NCI-H2029 (cell line): ENCODE results near the gene C2CD3.
"Not testable (repeated sequence)": the region's sequence is repeated elsewhere in the genome, so short reads cannot be mapped to it uniquely, and the experiment has no call there.

Source experiments
- DNase-seq: peaks from one replicate; lab custom pipeline; 2025; lab: John Stamatoyannopoulos, UW

The C2CD3 gene

GRCh38 chr11:74120260-74121035, 50.4 kb downstream of the C2CD3 start:
- DNase-seq, result not testable (repeated sequence)

GRCh38 chr11:74116719-74117118, 54.1 kb downstream of the C2CD3 start:
- DNase-seq, result no peak

- no peak for DNase-seq
Observed at GRCh38 chr11:74112877-74113276, 57.9 kb downstream of the C2CD3 start.

GRCh38 chr11:74106124-74106523, 64.7 kb downstream of the C2CD3 start:
- DNase-seq, result no peak

GRCh38 chr11:74102321-74102720, 68.5 kb downstream of the C2CD3 start:
- no peak for DNase-seq

- peak; percentile 27 for DNase-seq
Observed at GRCh38 chr11:74100735-74101134, 70.1 kb downstream of the C2CD3 start.

- DNase-seq, result no peak
Observed at GRCh38 chr11:74100231-74100630, 70.6 kb downstream of the C2CD3 start.

- no peak for DNase-seq
Observed at GRCh38 chr11:74097686-74098237, 73.0 kb downstream of the C2CD3 start.

GRCh38 chr11:74094393-74094792, 76.4 kb downstream of the C2CD3 start:
- DNase-seq, result no peak

- no peak for DNase-seq
Observed at GRCh38 chr11:74092425-74092824, 78.4 kb downstream of the C2CD3 start.

- no peak for DNase-seq
Observed at GRCh38 chr11:74091549-74091948, 79.3 kb downstream of the C2CD3 start.

GRCh38 chr11:74090701-74091100, 80.1 kb downstream of the C2CD3 start:
- DNase-seq, result no peak

GRCh38 chr11:74086242-74086884, 84.4 kb downstream of the C2CD3 start:
- DNase-seq, result no peak

GRCh38 chr11:74085542-74085892, 85.3 kb downstream of the C2CD3 start:
- DNase-seq, result no peak

GRCh38 chr11:74084796-74085541, 85.8 kb downstream of the C2CD3 start:
- DNase-seq, result no peak

- not testable (repeated sequence) for DNase-seq
Observed at GRCh38 chr11:74083927-74084326, 86.9 kb downstream of the C2CD3 start.

GRCh38 chr11:74081428-74081827, 89.4 kb downstream of the C2CD3 start:
- no peak for DNase-seq

- no peak for DNase-seq
Observed at GRCh38 chr11:74077193-74077592, 93.6 kb downstream of the C2CD3 start.

GRCh38 chr11:74072721-74073120, 98.1 kb downstream of the C2CD3 start:
- peak; percentile 89 for DNase-seq

GRCh38 chr11:74072286-74072685, 98.5 kb downstream of the C2CD3 start:
- DNase-seq, result no peak

GRCh38 chr11:74070723-74071492, 99.9 kb downstream of the C2CD3 start:
- peak; percentile 57 for DNase-seq
